Epithelial cell of esophagus (primary cell): ENCODE measurements around the gene SLC13A1.

ENCODE experiments used
- DNase-seq: peaks from one replicate; pipeline ENCODE4 v3.0.0; 2010; ENCODE audit warnings: low read depth
- H3K4me3 ChIP-seq: 2 replicates; pipeline ENCODE4 v1.5.1; 2011; ENCODE audit warnings: mild to moderate bottlenecking, low read length, control low read depth
- TF ChIP-seq, protein P1 (sequence below): IDR thresholded peaks from 2 replicates; pipeline ENCODE4 v1.5.1; 2011; ENCODE audit warnings: low read depth, mild to moderate bottlenecking, low read length, control low read depth, inconsistent platforms; ENCODE audit not compliant: insufficient read depth; ENCODE audit errors: missing control alignments

Gene SLC13A1

DNA sequence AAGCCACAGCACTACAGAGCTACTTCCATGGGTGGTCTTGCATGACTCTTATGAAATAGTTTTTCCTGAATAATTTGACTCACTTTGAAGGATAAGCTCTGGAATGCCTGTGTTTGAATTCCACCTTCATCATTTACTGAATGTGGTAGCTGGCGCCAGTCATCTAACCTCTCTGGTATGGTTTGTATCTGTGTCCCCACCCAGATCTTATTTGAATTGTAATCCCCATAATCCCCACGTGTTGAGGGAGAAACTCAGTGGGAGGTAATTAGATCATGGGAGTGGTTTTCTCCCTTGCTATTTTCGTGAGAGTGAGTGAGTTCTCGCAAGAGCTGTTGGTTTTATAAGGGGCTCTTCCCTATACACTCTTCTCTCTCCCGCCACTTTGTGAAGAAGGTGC, 11.2 kb upstream of the SLC13A1 start:
- TF ChIP-seq, protein P1, sequence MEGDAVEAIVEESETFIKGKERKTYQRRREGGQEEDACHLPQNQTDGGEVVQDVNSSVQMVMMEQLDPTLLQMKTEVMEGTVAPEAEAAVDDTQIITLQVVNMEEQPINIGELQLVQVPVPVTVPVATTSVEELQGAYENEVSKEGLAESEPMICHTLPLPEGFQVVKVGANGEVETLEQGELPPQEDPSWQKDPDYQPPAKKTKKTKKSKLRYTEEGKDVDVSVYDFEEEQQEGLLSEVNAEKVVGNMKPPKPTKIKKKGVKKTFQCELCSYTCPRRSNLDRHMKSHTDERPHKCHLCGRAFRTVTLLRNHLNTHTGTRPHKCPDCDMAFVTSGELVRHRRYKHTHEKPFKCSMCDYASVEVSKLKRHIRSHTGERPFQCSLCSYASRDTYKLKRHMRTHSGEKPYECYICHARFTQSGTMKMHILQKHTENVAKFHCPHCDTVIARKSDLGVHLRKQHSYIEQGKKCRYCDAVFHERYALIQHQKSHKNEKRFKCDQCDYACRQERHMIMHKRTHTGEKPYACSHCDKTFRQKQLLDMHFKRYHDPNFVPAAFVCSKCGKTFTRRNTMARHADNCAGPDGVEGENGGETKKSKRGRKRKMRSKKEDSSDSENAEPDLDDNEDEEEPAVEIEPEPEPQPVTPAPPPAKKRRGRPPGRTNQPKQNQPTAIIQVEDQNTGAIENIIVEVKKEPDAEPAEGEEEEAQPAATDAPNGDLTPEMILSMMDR = no peak
- no peak overlapping the region for H3K4me3 ChIP-seq
- DNase-seq = no peak

DNA sequence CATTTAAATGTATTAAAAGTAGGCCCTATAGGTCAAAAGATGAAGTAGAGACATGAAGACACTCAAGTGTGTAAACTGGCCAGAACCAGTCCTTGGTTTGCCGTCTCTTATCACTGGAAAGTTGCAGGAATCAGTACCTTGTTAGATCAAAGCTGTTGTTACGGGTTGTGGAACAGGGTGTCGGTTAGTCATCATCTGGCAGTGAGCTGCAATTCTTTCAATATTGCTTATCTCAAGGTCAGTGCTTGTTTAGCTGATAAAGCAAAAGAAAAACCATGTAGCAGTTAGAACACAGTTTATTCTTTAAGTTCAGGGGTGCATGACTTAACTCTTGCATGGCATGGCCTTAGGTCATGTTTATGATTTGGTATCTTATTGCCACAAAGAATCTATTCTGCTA, 10.0 kb upstream of the SLC13A1 start:
- H3K4me3 ChIP-seq = no peak overlapping the region
- TF ChIP-seq, protein P1 = no peak
- DNase-seq = peak; percentile 2

DNA sequence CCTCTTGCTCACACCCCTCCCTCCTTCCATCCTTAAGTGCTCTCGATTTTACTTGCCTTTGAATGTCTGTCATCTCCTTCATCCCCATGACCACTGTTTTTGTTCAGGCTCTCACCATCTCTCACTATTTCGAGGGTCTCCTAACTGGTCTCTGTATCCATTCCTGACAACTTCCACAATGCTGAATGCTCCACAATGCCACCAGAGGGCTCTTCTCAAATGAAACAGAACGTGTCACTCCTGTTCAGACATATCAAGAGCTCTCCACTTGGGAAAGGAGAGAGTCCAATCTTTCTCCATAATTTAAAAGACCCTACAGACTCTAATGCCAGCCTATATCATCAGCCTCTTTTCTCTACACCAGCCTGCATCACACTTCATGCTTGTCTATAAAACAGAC, 9.0 kb upstream of the SLC13A1 start:
- DNase-seq = peak; percentile 15
- TF ChIP-seq, protein P1 = peak; percentile 64

DNA sequence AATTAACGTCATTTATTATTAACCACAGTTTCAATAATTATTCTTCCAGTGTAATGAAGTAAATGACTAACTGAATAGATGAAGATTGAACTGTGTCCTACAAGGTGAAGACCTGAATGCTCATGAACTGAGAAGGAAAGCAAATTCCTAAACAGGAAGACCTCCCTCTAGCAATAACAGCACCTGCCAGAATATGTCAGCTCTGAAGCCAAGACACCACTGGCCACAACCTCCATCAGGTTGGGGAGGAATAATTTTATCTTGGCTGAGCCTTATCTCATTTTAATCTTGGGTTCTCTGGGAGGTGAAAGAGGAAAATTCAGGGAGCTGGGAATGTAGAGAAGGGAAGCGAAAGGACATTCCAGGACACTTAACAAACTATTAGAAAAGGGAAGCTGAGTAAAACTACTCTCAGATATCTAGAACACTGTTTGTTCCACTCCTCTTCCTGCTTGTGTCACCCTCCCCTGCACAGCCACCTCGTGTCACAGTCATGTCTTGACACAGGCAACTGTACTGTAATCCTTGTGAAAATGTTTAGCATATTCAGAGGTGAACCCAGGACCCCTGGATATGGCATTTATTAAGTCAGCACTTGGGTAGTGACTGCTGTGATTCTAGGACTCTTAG, 4.6 kb upstream of the SLC13A1 start:
- no peak for DNase-seq
- TF ChIP-seq, protein P1 = no peak
- no peak overlapping the region for H3K4me3 ChIP-seq

More for the DNA sequence above, 9.0 kb upstream of the SLC13A1 start:
- H3K4me3 ChIP-seq = no peak overlapping the region

DNA sequence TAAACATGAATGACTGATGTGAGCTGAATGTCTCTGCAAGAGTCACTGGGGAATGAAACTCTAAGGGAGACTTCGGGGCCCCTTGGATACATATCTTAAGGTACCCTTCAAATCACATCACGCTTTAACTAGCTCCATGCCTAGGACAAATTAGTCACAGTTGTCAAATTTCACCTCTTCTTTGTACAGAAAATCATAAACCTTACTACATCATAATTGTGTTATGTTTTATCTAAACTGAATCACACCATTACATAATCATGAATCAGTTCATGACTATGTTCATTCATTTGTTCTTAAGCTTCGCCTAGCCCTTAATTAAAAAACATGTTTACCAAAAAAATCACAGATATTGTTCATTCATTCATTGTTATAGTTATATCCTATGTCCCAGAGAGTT, 2.1 kb upstream of the SLC13A1 start:
- TF ChIP-seq, protein P1 = no peak
- DNase-seq = peak; percentile 51
- H3K4me3 ChIP-seq = no peak overlapping the region

DNA sequence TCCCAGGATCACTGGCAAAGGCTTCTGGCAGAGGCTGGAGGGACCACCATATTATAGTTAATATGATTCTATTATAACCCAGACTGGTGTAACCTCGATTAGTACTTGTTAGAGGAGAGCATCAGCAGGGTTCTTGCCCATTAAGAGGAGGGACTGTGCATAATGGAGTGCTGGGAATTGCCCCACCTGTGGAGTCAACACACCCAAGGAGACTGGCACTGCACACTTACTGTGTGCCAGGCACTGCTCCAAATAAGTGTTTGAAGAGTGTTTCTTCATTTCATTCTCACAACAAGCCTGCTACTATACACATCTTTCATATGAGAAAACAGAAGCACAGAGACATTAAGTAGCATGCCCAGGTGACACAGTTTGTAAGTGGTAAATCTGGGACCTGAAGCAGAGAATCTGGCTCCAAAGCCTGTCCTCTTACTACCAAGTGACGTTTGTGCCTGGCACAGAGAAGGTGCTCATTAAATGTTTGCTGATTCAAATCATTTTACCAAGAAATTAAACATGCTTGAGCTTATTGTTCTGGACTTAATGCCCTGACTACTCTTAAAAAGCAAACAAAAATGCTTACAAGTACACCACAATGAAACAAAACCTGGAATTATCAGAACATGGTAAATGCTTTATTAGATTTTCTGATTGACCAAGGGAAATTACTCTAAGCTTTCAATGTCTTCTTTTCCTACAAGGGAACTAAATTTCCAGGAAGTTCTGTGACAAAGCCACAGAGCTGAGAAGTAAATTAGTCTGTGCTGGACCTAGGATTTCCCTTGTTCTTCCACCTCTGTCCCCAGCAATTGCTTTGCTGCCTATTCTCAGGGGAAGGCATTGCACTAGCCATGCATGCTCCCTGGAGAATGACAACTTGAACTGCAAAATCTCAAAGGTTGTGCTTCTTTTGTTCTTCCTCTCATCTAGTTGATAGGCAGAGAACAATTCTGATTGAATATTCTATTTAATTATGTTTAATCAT, 809 bp downstream of the SLC13A1 start:
- TF ChIP-seq, protein P1 = no peak
- no peak overlapping the region for H3K4me3 ChIP-seq
- DNase-seq = no peak
